Measurements from ENCODE around the gene ATP2C2. TPM values are rescaled to one million over a fixed set of nuclear protein-coding genes. Genes with fewer than 3 reads are reported as not detected.

Gene ATP2C2
- total RNA-seq, 1 experiment from 2014 or later: 0.67 TPM

DNA sequence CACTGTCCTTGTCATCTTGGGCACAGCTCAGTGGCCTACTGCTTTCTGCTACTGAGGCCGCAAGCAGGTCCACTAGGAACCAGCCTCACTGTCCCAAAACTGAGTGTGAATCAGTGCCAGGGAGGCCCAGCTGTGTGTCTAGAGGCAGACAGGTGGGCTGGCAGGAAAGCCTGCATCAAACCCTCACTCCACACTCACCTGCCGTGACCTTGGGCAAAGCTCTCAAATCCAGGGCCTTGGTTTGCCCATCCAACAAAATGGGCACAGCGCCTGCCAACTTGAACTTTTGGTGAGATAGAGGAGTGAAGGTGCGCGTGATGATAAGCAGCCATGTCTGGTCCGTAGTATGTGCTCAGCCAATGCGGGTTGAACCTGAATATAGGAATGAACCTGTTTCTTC is 14.8 kb downstream of the ATP2C2 start:
- DNase-seq (ENCODE audit: low read depth, low spot score) (no peak), ATAC-seq (no peak)
- ChIA-PET POLR2A (no interaction called here), CTCF (no interaction called here)
- Histone ChIP-seq H3K4me3 (ENCODE audit: low read depth in 2 of 2, low read length in 2 of 2) (no peak overlapping the region), H3K4me1 (ENCODE audit: control insufficient read depth, insufficient read depth, low read length) (no peaks in the 10 kb centered on the region), H3K27me3 (ENCODE audit: control insufficient read depth, insufficient read depth, low read length) (no peaks in the 10 kb centered on the region), H3K27ac (ENCODE audit: low read length) (no peak overlapping the region), H3K36me3 (ENCODE audit: control insufficient read depth, insufficient read depth, low read length) (no peaks in the 10 kb centered on the region), H3K9me3 (ENCODE audit: control insufficient read depth, insufficient read depth, low read depth, low read length) (no peaks in the 10 kb centered on the region)
- no TSS peak for BruUV-seq (replicated peaks)
- in situ Hi-C loops (cut with HindIII; ENCODE audit: low pct_unique_long_range_greater_than_20kb, low sequenced_read_pairs) (no loop called here), intact Hi-C loops (cut with micrococcal nuclease; ENCODE audit: unreplicated experiment) (no loop called here)
- TF ChIP-seq CTCF (IDR thresholded peaks at IDR 0.05) (no peak), SIN3A (IDR thresholded peaks at IDR 0.05; ENCODE audit: borderline replicate concordance, insufficient read depth, low read depth, low read length) (no peak), TCF7L2 (IDR thresholded peaks at IDR 0.05; ENCODE audit: low read depth, low read length) (no peak), POLR2AphosphoS5 (IDR thresholded peaks at IDR 0.05; ENCODE audit: low read depth, low read length) (no peak)
- TF ChIP-seq, protein P1, sequence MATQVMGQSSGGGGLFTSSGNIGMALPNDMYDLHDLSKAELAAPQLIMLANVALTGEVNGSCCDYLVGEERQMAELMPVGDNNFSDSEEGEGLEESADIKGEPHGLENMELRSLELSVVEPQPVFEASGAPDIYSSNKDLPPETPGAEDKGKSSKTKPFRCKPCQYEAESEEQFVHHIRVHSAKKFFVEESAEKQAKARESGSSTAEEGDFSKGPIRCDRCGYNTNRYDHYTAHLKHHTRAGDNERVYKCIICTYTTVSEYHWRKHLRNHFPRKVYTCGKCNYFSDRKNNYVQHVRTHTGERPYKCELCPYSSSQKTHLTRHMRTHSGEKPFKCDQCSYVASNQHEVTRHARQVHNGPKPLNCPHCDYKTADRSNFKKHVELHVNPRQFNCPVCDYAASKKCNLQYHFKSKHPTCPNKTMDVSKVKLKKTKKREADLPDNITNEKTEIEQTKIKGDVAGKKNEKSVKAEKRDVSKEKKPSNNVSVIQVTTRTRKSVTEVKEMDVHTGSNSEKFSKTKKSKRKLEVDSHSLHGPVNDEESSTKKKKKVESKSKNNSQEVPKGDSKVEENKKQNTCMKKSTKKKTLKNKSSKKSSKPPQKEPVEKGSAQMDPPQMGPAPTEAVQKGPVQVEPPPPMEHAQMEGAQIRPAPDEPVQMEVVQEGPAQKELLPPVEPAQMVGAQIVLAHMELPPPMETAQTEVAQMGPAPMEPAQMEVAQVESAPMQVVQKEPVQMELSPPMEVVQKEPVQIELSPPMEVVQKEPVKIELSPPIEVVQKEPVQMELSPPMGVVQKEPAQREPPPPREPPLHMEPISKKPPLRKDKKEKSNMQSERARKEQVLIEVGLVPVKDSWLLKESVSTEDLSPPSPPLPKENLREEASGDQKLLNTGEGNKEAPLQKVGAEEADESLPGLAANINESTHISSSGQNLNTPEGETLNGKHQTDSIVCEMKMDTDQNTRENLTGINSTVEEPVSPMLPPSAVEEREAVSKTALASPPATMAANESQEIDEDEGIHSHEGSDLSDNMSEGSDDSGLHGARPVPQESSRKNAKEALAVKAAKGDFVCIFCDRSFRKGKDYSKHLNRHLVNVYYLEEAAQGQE (IDR thresholded peaks at IDR 0.05; ENCODE audit: insufficient read depth in 1 of 2, low read depth in 2 of 2, low read length in 1 of 2): no peak

- no peak overlapping the region for H3K4me3 ChIP-seq (ENCODE audit: low read depth in 2 of 2, low read length in 2 of 2)
- H3K9me3 ChIP-seq (ENCODE audit: control insufficient read depth, insufficient read depth, low read depth, low read length): no peaks in the 10 kb centered on the region
- no TSS peak for BruUV-seq (replicated peaks)
- no peaks in the 10 kb centered on the region for H3K27me3 ChIP-seq (ENCODE audit: control insufficient read depth, insufficient read depth, low read length)
- ChIA-PET CTCF (no interaction called here), POLR2A (no interaction called here)
- in situ Hi-C loops (cut with HindIII; ENCODE audit: low pct_unique_long_range_greater_than_20kb, low sequenced_read_pairs) (no loop called here), intact Hi-C loops (cut with micrococcal nuclease; ENCODE audit: unreplicated experiment) (no loop called here)
- no peaks in the 10 kb centered on the region for H3K36me3 ChIP-seq (ENCODE audit: control insufficient read depth, insufficient read depth, low read length)
- ATAC-seq: no peak
- no peak for DNase-seq (ENCODE audit: low read depth, low spot score)
- TF ChIP-seq CTCF (IDR thresholded peaks at IDR 0.05): no peak
- TF ChIP-seq POLR2AphosphoS5 (IDR thresholded peaks at IDR 0.05; ENCODE audit: low read depth, low read length): no peak
- no peak for TF ChIP-seq SIN3A (IDR thresholded peaks at IDR 0.05; ENCODE audit: borderline replicate concordance, insufficient read depth, low read depth, low read length)
- no peaks in the 10 kb centered on the region for H3K4me1 ChIP-seq (ENCODE audit: control insufficient read depth, insufficient read depth, low read length)
- no peak overlapping the region for H3K27ac ChIP-seq (ENCODE audit: low read length)
Observed at GRCh38 chr16:84386047-84386446, 17.7 kb downstream of the ATP2C2 start.

Measured in Panc1 (cell line).